Measurements from ENCODE around the gene LDHAL6A. TPM values are rescaled to one million over a fixed set of nuclear protein-coding genes. Genes with fewer than 3 reads are reported as not detected.

LDHAL6A gene
- total and polyA plus RNA-seq, 2 of the 13 experiments (the other 11 are each of a cell fraction or from before 2014, with no cell fraction given) = not detected

- TF ChIP-seq TIGD3 (CRISPR knock-in tag; IDR thresholded peaks at IDR 0.05; ENCODE audit: borderline replicate concordance) (peak; percentile 65; the same call in 1 of the 2 replicates), ZMYM3 (CRISPR knock-in tag; IDR thresholded peaks at IDR 0.05) (0 out of 2 replicates have a peak, but pooled peaks have one; percentile 44), ZNF546 (CRISPR knock-in tag; conservative IDR thresholded peaks at IDR 0.05) (peak; percentile 62; the same call in 1 of the 2 replicates), ZNF383 (CRISPR knock-in tag; IDR thresholded peaks at IDR 0.05; ENCODE audit: borderline replicate concordance) (no peak), NFYC (CRISPR knock-in tag; IDR thresholded peaks at IDR 0.05) (no peak; the same call in 1 of the 2 replicates), TCF12 (IDR thresholded peaks at IDR 0.05) (no peak), TCF12 (CRISPR knock-in tag; IDR thresholded peaks at IDR 0.05) (peak; percentile 69; the same call in 1 of the 2 replicates), NRL (CRISPR knock-in tag; IDR thresholded peaks at IDR 0.05; ENCODE audit: borderline replicate concordance) (peak; percentile 56; the same call in 1 of the 2 replicates), ZSCAN20 (CRISPR knock-in tag; IDR thresholded peaks at IDR 0.05; ENCODE audit: borderline replicate concordance) (peak; percentile 66; the same call in 1 of the 2 replicates), JUNB (CRISPR knock-in tag; IDR thresholded peaks at IDR 0.05; ENCODE audit: borderline replicate concordance) (no peak), ATF6 (CRISPR knock-in tag; conservative IDR thresholded peaks at IDR 0.05) (no peak), ELK4 (CRISPR knock-in tag; IDR thresholded peaks at IDR 0.05; ENCODE audit: borderline replicate concordance) (no peak), ZNF713 (CRISPR knock-in tag; IDR thresholded peaks at IDR 0.05) (peak; percentile 95; the same call in 1 of the 2 replicates), SETDB1 (CRISPR knock-in tag; IDR thresholded peaks at IDR 0.05; ENCODE audit: borderline replicate concordance) (no peak), NFIB (CRISPR knock-in tag; IDR thresholded peaks at IDR 0.05; ENCODE audit: borderline replicate concordance) (no peak), KLF12 (CRISPR knock-in tag; IDR thresholded peaks at IDR 0.05; ENCODE audit: borderline replicate concordance) (peak; percentile 78; the same call in 1 of the 2 replicates), NFE2L1 (CRISPR knock-in tag; IDR thresholded peaks at IDR 0.05; ENCODE audit: borderline replicate concordance) (peak; percentile 77), ZFP62 (CRISPR knock-in tag; IDR thresholded peaks at IDR 0.05) (no peak), NR2F1 (CRISPR knock-in tag; IDR thresholded peaks at IDR 0.05) (no peak), SYNCRIP (IDR thresholded peaks at IDR 0.05; ENCODE audit: insufficient read depth, low read depth, low read length) (no peak), NR1H2 (CRISPR knock-in tag; IDR thresholded peaks at IDR 0.05; ENCODE audit: borderline replicate concordance, low read depth) (no peak), ZFP1 (CRISPR knock-in tag; IDR thresholded peaks at IDR 0.05) (peak; percentile 66; the same call in 1 of the 2 replicates)
- TF ChIP-seq, protein P1, sequence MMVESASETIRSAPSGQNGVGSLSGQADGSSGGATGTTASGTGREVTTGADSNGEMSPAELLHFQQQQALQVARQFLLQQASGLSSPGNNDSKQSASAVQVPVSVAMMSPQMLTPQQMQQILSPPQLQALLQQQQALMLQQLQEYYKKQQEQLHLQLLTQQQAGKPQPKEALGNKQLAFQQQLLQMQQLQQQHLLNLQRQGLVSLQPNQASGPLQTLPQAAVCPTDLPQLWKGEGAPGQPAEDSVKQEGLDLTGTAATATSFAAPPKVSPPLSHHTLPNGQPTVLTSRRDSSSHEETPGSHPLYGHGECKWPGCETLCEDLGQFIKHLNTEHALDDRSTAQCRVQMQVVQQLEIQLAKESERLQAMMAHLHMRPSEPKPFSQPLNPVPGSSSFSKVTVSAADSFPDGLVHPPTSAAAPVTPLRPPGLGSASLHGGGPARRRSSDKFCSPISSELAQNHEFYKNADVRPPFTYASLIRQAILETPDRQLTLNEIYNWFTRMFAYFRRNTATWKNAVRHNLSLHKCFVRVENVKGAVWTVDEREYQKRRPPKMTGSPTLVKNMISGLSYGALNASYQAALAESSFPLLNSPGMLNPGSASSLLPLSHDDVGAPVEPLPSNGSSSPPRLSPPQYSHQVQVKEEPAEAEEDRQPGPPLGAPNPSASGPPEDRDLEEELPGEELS (CRISPR knock-in tag; IDR thresholded peaks at IDR 0.05) = peak; percentile 55
Measured at GRCh38 chr11:18526521-18527296, 71.1 kb downstream of the LDHAL6A start, which contains the start of gene TSG101 (continued).

Measured in HepG2 (cell line).